ENCODE data around the gene NDUFAF3.

DNA sequence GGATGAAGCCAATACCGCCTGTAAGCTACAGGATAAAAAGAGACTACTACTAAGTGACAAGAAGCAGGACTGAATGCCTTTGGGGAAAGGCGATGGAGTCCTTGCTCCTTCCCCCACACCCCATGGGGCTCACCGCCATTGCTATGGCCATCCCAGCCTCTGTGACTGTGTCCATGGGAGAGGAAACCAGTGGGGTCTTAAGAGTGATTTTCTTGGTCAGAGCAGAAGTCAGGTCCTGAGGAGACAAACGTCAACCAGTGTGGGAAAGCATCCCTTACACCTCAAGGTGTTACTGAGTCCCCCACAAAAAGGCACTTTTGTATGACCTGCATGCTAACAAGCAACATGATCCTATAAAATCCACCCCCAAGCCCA lies 6.4 kb downstream of the NDUFAF3 start:
- TF ChIP-seq POLR2A (IDR thresholded peaks at IDR 0.05) (no peak), EP300 (IDR thresholded peaks at IDR 0.05) (no peak)
- TF ChIP-seq, protein P1, sequence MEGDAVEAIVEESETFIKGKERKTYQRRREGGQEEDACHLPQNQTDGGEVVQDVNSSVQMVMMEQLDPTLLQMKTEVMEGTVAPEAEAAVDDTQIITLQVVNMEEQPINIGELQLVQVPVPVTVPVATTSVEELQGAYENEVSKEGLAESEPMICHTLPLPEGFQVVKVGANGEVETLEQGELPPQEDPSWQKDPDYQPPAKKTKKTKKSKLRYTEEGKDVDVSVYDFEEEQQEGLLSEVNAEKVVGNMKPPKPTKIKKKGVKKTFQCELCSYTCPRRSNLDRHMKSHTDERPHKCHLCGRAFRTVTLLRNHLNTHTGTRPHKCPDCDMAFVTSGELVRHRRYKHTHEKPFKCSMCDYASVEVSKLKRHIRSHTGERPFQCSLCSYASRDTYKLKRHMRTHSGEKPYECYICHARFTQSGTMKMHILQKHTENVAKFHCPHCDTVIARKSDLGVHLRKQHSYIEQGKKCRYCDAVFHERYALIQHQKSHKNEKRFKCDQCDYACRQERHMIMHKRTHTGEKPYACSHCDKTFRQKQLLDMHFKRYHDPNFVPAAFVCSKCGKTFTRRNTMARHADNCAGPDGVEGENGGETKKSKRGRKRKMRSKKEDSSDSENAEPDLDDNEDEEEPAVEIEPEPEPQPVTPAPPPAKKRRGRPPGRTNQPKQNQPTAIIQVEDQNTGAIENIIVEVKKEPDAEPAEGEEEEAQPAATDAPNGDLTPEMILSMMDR (IDR thresholded peaks at IDR 0.05) = no peak

Measured in tibial nerve (tissue), 4 donors.